CD1c-positive myeloid dendritic cell (primary cell): ENCODE measurements around the gene ZNF564.
"Not testable (repeated sequence)": the region's sequence is repeated elsewhere in the genome, so short reads cannot be mapped to it uniquely, and the experiment has no call there.

Experiments
- DNase-seq: peaks from one replicate; pipeline ENCODE4 v3.0.0-alpha.2; 2016; ENCODE audit errors: extremely low spot score

Gene ZNF564

DNA sequence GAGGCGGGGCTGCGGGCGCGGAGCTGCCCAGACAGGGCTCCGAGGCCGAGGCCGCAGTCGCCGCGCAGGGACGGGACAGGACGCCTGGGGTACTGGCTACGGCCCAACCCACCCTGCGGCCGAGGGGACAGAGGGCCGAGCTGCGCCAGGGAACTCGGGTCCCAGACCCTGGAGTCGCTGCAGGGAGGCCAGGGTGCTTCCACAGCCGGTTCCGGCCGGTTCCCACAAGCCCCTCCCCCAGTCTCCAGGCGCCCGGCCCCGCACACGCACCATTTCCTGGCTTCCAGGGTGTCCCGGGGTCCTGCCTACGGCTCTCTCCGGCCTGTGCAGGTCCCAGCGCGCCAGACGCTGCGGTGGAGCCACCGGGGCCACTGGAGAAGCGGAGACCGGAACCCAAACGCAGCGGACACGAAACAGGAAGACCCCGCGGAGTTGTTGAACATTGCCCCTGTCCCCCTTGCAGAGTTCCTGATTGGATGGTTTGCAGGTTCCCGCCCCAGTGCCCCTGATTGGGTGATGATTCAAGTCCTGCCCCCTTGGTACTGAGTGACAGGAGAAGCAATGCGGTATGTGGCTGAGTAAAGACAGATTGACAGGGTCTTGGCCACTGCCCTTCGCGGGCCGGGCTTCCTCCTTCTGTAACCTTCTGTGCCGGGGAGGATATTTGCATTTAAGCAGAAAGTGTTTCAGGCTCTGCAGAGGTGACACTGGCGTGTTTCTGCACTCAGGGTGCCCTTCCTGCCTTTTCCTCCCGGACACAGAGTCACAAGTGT, at the start of gene ZNF564:
Gene ZNF564, minus strand, starts transcription at position 423 of the 773 bp plus-strand sequence. Its CDS starts 150 bp downstream, at position 273.
- DNase-seq = peak; percentile 98

DNA sequence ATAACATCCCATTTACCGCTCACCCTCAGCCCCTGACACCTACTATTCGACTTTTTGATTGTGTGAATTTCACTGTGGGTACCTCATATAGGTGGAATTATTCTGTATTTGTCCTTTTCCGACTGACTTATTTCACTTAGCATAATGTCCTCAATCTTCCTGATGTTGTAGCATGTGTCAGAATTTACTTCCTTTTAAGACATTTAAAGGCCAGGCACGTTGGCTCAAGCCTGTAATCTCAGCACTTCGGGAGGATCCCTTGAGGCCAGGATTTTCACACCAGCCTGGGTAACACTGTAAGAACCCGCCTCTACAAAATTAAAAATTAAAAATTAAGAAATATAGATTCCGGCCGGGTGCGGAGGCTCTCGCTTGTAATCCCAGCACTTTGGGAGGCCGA, 46.3 kb upstream of the ZNF564 start:
- no peak for DNase-seq

DNA sequence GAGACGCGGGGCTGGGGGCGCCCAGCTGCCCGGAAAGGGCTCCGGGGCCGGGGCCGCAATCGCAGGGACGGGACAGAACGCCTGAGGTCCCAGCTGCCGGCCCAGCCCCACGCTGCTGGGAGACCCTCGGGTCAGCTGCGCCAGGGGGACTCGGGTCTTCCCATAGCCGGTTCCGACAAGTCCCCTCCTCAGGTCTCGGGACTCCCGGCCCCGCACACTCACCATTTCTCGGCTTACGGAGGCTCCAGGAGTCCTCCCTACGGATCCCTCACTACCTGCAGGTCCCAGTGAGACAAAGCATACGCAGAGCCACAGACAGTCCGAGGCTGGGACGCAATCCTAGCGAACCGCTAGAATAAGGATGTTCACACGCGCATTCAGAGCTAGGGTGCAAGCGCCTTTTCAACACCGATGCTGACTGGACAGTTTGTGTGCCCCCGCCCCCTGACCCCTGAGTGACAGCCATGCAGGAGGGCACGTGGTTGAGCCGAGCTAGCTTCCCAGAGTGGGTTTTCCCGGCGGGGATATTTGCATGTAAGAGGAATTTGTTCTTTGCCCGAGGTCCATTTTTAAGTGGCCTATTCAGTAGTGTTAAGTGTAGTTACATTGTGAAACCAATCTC, 45.8 kb upstream of the ZNF564 start:
- no peak for DNase-seq

DNA sequence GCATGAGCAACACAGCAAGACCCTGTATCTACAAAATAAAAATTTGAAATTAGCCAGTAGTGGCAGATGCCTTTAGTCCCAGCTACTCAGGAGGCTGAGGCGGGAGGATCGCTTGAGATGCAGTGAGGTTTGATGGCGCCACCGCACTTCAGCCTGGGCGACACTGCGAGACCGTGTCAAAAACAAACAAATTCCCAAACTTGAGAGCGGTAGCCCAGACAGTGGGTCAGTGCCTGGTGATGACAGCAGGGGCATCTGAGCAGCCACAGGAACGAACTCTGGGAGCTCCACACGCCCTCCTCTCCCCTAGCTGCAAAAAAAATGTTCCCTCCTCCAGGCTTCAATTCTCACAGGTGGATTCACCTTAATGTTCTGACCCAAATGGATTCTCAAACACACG, 45.2 kb upstream of the ZNF564 start:
- no peak for DNase-seq

DNA sequence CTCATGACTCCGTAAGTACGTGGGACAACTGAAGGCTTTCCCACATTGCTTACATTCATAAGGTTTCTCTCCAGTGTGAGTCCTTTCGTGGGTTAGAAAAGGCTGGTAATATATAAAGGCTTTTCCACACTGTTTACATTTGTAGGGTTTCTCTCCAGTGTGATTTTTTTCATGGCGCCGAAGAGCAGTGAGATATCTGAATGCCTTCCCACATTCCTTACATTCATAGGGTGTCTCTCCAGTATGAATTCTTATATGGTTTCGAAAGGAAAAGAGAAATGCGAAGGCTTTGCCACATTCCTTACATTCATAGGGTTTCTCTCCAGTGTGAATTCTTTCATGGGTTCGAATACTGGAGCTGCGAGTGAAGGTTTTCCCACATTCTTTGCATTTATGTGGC, 29.8 kb upstream of the ZNF564 start:
- no peak for DNase-seq

DNA sequence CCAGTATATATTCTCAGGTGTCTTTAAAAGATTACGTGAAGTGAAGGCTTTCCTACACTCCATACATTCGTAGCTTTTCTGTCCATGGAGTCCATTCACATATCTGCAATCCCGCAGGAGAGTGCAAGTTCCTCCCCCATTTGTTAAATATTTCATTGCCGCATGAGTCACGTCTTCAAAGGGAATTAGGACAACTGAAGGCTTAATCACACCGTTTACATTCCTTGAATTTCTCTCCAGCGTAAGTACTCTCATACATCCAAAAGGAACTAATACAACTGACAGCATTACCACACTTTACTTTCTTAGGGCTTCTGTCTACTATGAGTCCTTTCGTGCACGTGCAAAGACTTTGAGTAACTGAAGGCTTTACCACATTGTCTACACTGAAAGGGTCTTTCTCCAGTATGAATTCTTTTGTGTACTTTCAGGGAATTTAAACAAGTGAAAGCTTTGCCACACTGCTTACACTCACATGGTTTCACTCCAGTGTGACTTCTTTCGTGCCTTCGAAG, 29.0 kb upstream of the ZNF564 start:
- no peak for DNase-seq

DNA sequence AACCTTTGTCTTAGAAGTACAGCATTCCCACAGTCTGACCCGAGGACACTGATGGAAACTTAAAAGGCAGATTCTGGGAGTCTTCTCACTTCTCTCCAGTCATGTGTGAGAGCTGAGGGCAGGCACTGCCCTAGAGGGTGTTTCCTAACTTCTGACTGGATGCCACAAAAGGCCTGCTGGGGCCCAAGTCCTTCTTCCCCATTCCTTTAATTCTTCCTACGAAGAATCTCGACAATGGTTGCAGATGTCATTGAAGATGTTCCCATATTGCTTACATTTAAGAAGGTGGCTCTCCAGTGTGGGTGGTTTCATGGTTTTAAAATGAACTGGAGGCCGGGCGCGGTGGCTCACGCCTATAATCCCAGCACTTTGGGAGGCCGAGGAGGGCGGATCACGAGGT, 27.4 kb upstream of the ZNF564 start:
- no peak for DNase-seq

DNA sequence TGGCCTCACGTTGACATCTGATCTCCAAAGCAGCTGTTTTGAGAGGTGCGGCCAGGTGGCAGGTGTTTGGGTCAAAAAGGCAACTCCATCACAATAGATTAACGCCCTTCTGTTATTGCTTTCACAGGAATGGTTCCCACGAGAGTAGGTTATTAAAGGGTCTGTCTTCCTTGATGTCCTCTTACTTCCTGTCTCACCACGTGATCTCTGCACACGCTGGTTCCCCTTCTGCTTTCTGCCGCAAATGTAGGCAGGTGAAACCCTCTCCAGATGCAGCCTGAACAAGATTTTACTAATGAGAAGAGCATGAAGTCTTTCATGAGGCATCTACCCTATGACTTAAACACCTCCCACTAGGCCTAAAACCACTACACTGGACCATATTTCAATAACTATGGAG, 22.8 kb upstream of the ZNF564 start:
- DNase-seq = no peak

DNA sequence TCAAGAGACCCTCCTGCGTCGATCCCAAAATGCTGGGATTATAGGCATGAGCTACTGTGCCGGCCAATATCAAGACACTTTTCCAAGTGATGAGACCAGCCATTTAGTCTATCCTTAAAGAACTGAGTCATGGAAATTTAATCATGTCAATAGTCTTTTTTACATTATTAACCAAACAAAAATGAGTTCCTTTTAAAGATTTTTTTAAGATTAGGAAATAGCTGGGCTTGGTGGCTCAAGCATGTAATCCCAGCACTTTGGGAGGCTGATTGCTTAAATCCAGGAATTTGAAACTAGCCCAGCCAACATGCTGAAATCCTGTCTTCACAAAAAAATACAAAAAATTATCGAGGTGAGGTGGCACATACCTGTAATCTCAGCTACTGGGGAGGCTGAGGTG, 16.7 kb upstream of the ZNF564 start:
- DNase-seq = no peak

DNA sequence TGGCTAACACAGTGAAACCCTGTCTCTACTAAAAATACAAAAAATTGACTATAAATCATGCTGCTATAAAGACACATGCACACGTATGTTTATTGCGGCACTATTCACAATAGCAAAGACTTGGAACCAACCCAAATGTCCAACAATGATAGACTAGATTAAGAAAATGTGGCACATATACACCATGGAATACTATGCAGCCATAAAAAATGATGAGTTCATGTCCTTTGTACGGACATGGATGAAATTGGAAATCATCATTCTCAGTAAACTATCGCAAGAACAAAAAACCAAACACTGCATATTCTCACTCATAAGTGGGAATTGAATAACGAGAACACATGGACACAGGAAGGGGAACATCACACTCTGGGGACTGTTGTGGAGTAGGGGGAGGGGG, 15.1 kb upstream of the ZNF564 start:
- DNase-seq = not testable (repeated sequence)

DNA sequence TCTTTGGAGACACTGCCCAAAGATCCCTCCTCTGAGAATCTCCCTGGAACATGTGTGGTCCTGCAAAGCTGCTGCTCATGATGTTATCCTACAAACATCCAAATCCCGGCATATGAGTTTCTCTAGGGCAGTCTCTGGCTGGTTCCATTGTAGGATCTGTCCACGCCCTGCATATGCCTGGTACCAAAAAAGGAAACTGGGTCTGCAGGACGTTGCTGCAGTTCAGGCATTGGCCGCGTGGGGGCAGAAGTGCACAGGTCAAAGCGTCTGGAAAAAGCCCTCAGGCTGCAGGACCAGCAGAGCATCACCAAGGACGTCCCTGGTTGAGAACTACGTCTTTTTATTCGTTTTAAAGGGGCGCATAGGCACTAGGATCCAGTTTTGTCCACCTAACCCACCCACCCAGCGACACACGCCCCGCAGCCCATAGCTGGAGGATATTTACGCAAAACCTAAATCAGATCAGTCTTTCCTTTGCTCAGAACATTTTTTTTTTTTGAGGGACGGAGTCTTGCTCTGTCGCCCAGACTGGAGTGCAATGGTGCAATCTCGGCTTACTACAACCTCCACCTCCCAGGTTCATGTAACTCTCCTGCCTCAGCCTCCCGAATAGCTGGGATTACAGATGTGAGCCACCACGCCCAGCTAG, 12.9 kb upstream of the ZNF564 start:
- peak; percentile 89 for DNase-seq

DNA sequence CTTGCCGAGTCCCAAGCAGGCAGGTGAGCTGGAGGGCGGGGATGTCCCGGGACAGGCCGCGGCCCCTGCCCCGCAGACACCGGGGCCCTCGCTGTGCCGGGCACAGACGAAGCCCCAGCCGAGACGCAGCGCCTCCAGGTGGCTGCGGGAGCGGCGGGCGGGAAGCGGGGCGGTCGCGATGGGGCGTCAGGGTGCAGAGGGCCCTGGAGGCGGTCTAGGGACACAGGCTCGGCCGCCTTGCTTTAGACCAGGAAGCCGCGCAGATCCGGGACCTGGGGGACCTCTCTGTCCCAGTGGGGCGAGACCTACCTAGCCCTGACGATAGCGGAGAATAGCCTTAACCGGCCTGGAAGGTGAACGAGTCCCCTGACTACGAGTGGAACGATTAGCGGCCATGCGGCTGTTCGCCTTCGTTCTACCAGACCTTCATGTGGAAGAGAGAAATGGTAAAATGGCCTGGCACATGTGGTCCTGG, 4.2 kb upstream of the ZNF564 start:
- DNase-seq = no peak

DNA sequence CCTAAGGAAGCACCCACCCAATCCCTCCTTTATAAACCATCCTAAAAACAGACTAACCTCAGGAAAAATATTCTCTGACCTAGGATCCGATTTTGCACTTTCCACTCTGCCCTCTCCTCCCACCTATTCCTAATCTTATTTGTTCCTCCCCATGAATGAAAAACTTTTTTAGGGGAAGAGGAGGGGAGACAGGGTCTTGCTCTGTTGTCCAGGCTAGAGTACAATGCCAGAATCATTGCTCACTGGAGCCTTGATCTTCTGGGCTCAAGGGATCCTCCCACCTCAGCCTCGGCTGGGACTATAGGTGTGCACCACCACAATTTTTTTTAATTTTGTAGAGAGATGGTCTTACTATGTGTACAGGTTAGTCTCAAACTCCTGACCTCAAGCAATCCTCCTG, 4.4 kb downstream of the ZNF564 start:
- no peak for DNase-seq

DNA sequence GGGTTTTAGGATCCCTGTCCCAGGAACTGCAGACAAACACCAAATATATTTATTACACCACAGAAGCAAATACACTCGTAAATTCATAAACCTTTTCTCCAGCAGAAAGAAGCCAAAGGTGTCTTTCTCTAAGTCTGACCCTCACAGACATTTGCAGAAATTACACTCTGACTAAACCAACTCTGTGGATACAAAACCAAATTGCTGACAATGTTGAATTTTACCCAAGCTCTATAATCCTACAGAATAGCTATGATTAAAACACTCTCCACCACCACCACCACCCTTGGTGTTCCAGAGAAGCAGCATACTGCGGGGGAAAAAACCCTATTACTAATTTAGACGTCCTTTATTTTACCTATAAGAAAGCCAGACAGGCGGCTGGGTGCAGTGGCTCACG, 5.2 kb downstream of the ZNF564 start:
- no peak for DNase-seq

DNA sequence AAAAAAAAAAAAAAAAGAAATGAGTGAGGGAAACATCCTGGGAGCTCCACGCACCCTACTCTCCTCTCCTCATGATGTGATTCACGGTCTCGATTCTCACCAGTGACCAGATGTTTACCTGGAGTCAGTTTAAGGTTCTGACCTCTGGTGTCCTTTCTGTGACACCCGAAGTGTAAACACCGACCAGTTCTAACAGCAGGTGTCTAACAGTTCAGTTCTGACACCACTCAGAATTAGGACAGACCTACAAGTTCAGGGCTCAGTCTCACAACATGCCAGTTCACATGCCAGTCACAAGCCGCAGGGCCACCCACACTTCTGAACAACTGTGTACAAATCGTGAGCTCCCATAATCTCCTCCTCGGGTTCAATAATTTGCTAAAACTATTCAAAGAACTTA, 6.0 kb downstream of the ZNF564 start:
- DNase-seq = no peak

DNA sequence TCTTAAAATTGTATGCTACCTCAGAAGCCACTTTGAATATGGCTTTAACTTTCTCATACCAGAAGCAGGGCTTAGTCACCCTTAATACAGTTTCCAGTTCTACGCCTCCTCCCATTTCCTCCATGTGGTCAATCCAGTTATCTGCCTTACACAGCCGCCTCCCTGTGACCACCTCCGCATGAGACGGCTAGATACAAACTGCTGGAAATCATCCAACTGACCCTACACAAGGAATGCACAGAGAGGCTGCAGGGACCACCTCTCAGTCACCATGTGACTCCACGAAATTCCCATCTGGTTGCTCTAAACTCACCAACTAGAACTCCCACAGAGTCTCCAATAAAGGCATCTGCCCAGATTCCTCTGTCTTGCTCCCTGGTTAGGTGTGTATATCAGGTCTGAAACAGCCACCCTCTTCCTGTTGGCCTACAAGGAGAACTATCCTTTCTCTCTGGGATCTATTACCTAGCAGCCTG, 6.8 kb downstream of the ZNF564 start:
- peak; percentile 6 for DNase-seq

DNA sequence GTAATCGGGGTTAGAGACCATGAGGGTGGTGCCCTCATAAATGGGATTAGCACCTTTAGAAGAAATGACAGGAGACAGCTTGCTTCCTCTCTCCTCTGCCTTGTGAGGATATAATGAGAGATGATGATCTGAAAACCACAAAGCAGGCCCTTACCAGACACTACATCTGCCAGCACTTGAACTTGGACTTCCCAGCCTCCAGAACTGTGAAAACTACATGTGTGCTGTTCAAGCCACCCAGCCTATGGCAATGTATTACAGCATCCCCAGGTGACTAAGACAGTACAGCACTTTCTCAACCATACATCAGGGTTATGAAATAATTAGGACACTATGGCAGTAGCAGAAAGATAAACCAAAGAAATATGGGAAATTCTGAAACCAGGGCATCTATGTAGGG, 7.4 kb downstream of the ZNF564 start:
- peak; percentile 10 for DNase-seq

DNA sequence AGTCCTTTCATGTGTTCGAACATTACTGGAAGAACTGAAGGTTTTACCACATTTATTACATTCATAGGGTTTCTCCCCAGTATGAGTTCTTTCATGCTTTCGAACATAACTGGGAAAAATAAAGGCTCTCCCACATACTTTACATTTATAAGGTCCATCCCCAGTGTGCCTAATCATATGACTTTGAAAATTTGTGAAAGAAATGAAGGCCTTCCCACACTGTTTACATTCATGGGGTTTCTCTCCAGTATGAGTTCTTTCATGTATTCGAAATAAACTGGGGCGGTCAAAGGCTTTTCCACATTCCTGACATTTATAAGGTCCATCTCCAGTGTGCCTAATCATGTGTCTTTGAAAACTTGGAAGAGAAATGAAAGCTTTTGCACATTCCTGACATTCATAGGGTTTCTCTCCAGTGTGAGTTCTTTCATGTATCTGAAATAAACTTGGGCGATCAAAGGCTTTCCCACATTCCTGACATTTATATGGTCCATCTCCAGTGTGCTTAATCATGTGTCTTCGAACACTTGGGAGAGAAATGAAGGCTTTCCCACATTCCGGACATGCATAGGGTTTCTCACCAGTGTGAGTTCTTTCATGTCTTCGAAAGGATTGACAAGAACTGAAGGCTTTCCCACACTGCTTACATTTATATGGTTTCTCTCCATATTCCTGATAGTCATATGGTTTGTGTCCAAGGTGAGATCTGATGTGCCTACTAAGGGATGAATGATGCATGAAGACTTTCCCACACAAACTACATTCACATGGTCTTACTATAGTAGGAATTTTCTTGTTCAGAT, 24.0 kb downstream of the ZNF564 start:
- peak; percentile 22 for DNase-seq

DNA sequence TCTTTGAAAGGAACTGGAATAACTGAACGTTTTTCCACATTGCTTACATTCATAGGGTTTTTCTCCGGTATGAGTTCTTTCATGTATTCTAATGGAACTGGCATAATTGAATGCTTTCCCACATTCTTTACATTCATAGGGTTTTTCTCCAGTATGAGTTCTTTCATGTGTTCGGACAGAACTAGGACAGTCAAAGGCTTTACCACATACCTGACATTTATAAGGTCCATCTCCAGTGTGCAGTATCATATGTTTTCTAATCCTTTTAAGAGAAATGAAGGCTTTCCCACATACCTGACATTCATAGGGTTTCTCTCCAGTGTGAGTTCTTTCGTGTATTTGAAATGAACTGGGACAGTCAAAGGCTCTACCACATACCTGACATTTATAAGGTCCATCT, 24.7 kb downstream of the ZNF564 start:
- no peak for DNase-seq

DNA sequence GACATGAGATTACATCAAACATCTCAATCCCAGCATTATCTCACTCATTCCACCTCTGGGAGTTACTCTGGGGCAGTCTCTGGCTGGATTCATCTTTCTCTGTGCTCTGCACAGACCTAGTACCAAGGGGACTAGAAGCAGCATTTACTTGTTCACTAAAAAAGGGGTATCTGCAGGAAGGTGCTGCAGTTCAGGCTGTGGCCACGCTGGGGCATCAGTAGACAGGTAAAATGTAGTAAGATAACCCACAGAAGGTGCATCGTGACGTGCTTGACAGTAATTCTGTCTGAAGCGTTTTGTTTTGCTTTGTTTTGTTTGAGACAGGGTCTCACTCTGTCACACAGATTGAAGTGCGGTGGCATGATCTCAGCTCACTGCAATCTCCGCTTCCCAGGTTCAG, 29.3 kb downstream of the ZNF564 start:
- DNase-seq = no peak

DNA sequence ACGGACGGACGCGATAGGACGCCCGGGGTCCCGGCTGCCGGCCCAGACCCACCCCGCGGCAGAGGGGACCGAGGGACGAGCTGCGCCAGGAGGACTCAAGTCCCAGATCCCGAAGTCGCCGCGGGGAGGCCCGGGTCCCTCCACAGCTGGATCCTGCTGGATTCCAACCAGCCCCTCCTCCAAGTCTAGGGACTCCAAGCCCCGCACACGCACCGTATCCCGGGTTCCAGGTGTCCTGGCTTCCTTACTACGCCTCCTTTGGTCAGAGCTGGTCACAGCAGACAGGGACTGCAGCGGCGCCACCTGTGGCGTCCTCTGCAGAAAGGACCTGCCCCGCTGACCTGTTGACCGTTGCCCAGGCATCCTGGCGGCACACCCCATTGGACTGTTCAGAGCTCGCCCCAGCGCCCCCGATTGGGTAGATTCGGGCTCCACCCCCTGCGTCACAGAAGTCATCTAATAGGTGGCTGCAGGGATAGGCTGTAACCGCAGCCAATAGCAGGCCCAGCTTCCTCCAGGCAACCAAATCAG, 37.7 kb downstream of the ZNF564 start:
- DNase-seq = no peak

DNA sequence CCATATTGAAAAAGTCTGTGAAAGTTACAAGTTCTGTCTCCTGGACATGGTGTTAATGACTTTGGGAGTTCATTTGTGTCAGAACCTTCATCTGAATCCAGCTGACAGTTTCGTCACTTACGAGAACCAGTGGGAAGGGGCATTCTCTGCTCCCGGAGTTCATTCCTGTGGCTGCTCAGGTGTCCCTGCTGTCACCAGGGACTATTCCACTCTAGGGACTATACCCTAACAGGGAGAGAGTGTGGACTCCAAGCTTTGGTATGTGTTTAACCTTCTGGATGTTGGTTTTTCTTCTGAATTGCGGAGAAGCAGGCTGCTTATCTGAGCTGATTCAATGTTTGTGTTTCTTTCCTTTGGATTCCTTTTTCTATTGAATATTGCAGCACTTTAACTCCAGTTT, 54.2 kb downstream of the ZNF564 start:
- no peak for DNase-seq
